ENCODE data around the gene SWAP70.

GRCh38 chr11:9703280-9703679, 39.4 kb downstream of the SWAP70 start:
- TF ChIP-seq EZH2 (IDR thresholded peaks at IDR 0.05; ENCODE audit: low read depth): no peak
- TF ChIP-seq CTCF (conservative IDR thresholded peaks at IDR 0.05): no peak

Measured in PC-9 (cell line).